NOMO-1 (cell line): ENCODE results near the gene DCLRE1A.

ENCODE experiments used
- DNase-seq, 2 experiments: peaks; one replicate each; lab custom pipeline; 2025; ENCODE audit not compliant: unreplicated experiment in 2 of 2; lab: John Stamatoyannopoulos, UW

DCLRE1A gene

GRCh38 chr10:113801569-113801968 lies 52.3 kb downstream of the DCLRE1A start:
- no peak for DNase-seq

GRCh38 chr10:113791691-113792090 lies 62.2 kb downstream of the DCLRE1A start:
- no peak for DNase-seq

GRCh38 chr10:113788604-113789083 lies 65.2 kb downstream of the DCLRE1A start:
- DNase-seq, result no peak
